Measurements from ENCODE around the gene RHBDD2. TPM values are rescaled to one million over a fixed set of nuclear protein-coding genes. Genes with fewer than 3 reads are reported as not detected.

The RHBDD2 gene
- total RNA-seq, 1 donor from 2014 or later, result 34.1 TPM

GRCh38 chr7:75867390-75867717 lies 11.5 kb upstream of the RHBDD2 start:
- no peak for DNase-seq (ENCODE audit: extremely low spot score in 2 of 2)

GRCh38 chr7:75868153-75868552 lies 10.7 kb upstream of the RHBDD2 start:
- intact Hi-C loops (cut with DNase I), result no loop called here
- no peaks in the 10 kb centered on the region for H3K27me3 ChIP-seq

More at GRCh38 chr7:75867390-75867717, 11.5 kb upstream of the RHBDD2 start:
- intact Hi-C loops (cut with DNase I), result no loop called here
- Histone ChIP-seq H3K4me3 (no peak overlapping the region), H3K27ac (no peak overlapping the region), H3K4me1 (no peaks in the 10 kb centered on the region), H3K27me3 (no peaks in the 10 kb centered on the region), H3K36me3 (no peaks in the 10 kb centered on the region), H3K9me3 (no peaks in the 10 kb centered on the region)
- TF ChIP-seq POLR2A (IDR thresholded peaks at IDR 0.05) (no peak), POLR2AphosphoS5 (IDR thresholded peaks at IDR 0.05; ENCODE audit: insufficient read depth in 1 of 2, low read depth in 1 of 2) (no peak), CTCF (IDR thresholded peaks at IDR 0.05) (no peak)

GRCh38 chr7:75869776-75870379 lies 9.0 kb upstream of the RHBDD2 start:
- TF ChIP-seq POLR2AphosphoS5 (IDR thresholded peaks at IDR 0.05; ENCODE audit: insufficient read depth in 1 of 2, low read depth in 1 of 2) (no peak), POLR2A (IDR thresholded peaks at IDR 0.05) (no peak), CTCF (IDR thresholded peaks at IDR 0.05) (no peak)
- Histone ChIP-seq H3K4me3 (no peak overlapping the region), H3K36me3 (no peaks in the 10 kb centered on the region), H3K27ac (no peak overlapping the region), H3K27me3 (no peaks in the 10 kb centered on the region), H3K9me3 (no peaks in the 10 kb centered on the region), H3K4me1 (no peaks in the 10 kb centered on the region)
- intact Hi-C loops (cut with DNase I), result loop anchor here (5.0 kb wide), 1 partner anchor 152 kb away; no protein-coding TSS in a partner anchor
- no peak for DNase-seq (ENCODE audit: extremely low spot score in 2 of 2)

More at GRCh38 chr7:75868153-75868552, 10.7 kb upstream of the RHBDD2 start:
- no peaks in the 10 kb centered on the region for H3K4me1 ChIP-seq
- H3K36me3 ChIP-seq, result no peaks in the 10 kb centered on the region
- no peak overlapping the region for H3K27ac ChIP-seq
- TF ChIP-seq POLR2AphosphoS5 (IDR thresholded peaks at IDR 0.05; ENCODE audit: insufficient read depth in 1 of 2, low read depth in 1 of 2) (no peak), CTCF (IDR thresholded peaks at IDR 0.05) (no peak), POLR2A (IDR thresholded peaks at IDR 0.05) (no peak)
- no peak overlapping the region for H3K4me3 ChIP-seq
- no peaks in the 10 kb centered on the region for H3K9me3 ChIP-seq
- no peak for DNase-seq (ENCODE audit: extremely low spot score in 2 of 2)

- Histone ChIP-seq H3K4me1 (no peaks in the 10 kb centered on the region), H3K36me3 (no peaks in the 10 kb centered on the region), H3K9me3 (no peaks in the 10 kb centered on the region), H3K27me3 (no peaks in the 10 kb centered on the region), H3K4me3 (no peak overlapping the region), H3K27ac (no peak overlapping the region)
- DNase-seq (ENCODE audit: extremely low spot score in 2 of 2), result no peak
- TF ChIP-seq CTCF (IDR thresholded peaks at IDR 0.05) (no peak), POLR2AphosphoS5 (IDR thresholded peaks at IDR 0.05; ENCODE audit: insufficient read depth in 1 of 2, low read depth in 1 of 2) (no peak), POLR2A (IDR thresholded peaks at IDR 0.05) (no peak)
- intact Hi-C loops (cut with DNase I), result loop anchor here (5.0 kb wide), 1 partner anchor 152 kb away; no protein-coding TSS in a partner anchor
These were observed 8.2 kb upstream of the RHBDD2 start for GRCh38 chr7:75870557-75871161.

Measured in vagina (tissue), 2 donors.